Activated T-helper 17 cell treated with anti-CD3 and anti-CD28 coated beads, Interleukin-2, amount 50 U/mL, for 72 hours (primary cell): ENCODE results near the gene CARNS1. TPM values are rescaled to one million over a fixed set of nuclear protein-coding genes. Genes with fewer than 3 reads are reported as not detected.

ENCODE experiments used
- ATAC-seq: fragments of 150-1000 bp; cut with Tn5 transposase; replicated peaks from 2 replicates; pipeline ENCODE4 v1.10.0; 2021; ENCODE audit warnings: mild to moderate bottlenecking, moderate library complexity
- H3K27ac Mint-ChIP-seq: one replicate; pipeline ENCODE4 v1.8.0; 2022; ENCODE audit warnings: mixed read lengths
- H3K27me3 Mint-ChIP-seq: one replicate; pipeline ENCODE4 v1.8.0; 2022; ENCODE audit warnings: mixed read lengths
- H3K36me3 Mint-ChIP-seq: one replicate; pipeline ENCODE4 v1.8.0; 2022; ENCODE audit warnings: low read depth, mild to moderate bottlenecking, mixed read lengths
- H3K4me1 Mint-ChIP-seq: one replicate; pipeline ENCODE4 v1.8.0; 2022; ENCODE audit warnings: mixed read lengths
- H3K4me3 Mint-ChIP-seq: one replicate; pipeline ENCODE4 v1.8.0; 2022; ENCODE audit warnings: mild to moderate bottlenecking, mixed read lengths
- H3K9me3 Mint-ChIP-seq: one replicate; pipeline ENCODE4 v1.8.0; 2022; ENCODE audit warnings: mixed read lengths
- total RNA-seq, 2 donors: library from RNA; stranded (reverse); gene quantifications; one replicate each; pipeline ENCODE4 v1.2.3, GENCODE V29; 2022

The CARNS1 gene
- total RNA-seq, 2 donors from 2014 or later = 2.0 to 10.6 TPM

DNA sequence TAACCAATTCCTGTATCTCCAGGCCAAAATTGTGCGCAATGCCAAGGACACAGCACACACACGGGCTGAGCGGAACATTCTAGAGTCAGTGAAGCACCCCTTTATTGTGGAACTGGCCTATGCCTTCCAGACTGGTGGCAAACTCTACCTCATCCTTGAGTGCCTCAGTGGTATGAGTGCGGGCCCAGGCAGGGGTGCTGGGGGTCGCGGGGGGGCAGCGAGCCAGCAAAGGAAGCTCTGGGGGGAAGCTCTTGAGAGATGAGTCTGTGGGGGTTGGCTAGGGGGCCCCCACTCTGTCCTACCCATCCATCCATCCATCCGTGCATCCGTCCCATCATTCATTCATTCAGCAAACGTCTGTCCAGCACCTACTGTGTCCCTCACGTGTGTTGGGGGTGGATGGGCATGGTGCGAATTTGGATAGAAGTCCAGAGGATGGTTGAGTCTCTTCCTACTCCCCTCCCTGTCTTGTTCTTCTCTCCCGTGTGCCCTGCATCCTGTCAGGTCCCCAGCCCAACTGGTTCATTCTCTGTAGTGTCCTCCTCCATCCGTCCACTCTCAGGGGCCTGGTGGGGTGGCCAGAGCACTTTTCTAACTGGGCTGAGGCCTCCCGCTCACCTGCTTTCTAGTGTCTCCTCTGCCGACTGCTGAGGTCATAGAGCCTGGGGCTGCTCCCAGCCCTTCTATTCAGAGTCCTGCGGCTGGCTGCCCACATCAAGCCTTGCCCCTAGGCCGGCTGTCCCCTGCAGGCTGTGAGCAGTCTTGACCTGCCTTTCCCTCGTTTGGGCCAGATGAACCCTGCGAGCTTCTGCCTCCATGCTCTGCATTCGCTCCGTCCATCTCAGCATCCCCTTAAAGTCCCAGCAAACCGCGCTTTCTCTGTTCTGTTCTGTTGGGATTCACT is 16.1 kb downstream of the CARNS1 start:
- ATAC-seq = no peak
- Mint-ChIP-seq H3K27me3 (no peaks in the 10 kb centered on the region), H3K4me1 (peaks cover 7% of the 10 kb centered on the region), H3K36me3 (peaks cover 83% of the 10 kb centered on the region), H3K27ac (peak overlapping the region; percentile 84), H3K4me3 (peak overlapping the region; percentile 39), H3K9me3 (no peaks in the 10 kb centered on the region)

DNA sequence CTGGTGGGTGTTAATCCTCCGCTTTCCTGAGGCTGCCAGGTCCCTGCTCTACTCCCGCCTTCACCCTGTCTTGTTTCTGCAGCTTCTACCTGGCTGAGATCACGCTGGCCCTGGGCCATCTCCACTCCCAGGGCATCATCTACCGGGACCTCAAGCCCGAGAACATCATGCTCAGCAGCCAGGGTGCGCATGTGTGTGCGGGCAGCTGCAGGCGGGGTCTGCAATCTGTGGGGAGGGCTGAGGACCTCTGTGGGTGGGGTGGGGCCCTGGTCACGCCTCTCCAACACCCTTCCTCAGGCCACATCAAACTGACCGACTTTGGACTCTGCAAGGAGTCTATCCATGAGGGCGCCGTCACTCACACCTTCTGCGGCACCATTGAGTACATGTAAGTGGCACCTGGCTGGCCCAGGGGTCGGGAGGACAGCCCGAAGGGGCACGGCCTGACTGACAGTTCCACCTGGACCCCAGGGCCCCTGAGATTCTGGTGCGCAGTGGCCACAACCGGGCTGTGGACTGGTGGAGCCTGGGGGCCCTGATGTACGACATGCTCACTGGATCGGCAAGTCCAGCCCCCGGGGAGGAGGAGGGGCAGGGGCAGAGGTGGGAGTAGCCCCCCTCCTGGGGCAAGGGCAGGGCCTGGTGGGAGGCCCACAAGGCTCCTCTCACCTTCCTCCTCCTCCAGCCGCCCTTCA is 17.3 kb downstream of the CARNS1 start:
- no peaks in the 10 kb centered on the region for H3K9me3 Mint-ChIP-seq
- no peaks in the 10 kb centered on the region for H3K27me3 Mint-ChIP-seq
- H3K27ac Mint-ChIP-seq = peak overlapping the region; percentile 84
- no peak for ATAC-seq
- peaks cover 90% of the 10 kb centered on the region for H3K36me3 Mint-ChIP-seq
- peak overlapping the region; percentile 95 for H3K4me3 Mint-ChIP-seq
- H3K4me1 Mint-ChIP-seq = peaks cover 7% of the 10 kb centered on the region

DNA sequence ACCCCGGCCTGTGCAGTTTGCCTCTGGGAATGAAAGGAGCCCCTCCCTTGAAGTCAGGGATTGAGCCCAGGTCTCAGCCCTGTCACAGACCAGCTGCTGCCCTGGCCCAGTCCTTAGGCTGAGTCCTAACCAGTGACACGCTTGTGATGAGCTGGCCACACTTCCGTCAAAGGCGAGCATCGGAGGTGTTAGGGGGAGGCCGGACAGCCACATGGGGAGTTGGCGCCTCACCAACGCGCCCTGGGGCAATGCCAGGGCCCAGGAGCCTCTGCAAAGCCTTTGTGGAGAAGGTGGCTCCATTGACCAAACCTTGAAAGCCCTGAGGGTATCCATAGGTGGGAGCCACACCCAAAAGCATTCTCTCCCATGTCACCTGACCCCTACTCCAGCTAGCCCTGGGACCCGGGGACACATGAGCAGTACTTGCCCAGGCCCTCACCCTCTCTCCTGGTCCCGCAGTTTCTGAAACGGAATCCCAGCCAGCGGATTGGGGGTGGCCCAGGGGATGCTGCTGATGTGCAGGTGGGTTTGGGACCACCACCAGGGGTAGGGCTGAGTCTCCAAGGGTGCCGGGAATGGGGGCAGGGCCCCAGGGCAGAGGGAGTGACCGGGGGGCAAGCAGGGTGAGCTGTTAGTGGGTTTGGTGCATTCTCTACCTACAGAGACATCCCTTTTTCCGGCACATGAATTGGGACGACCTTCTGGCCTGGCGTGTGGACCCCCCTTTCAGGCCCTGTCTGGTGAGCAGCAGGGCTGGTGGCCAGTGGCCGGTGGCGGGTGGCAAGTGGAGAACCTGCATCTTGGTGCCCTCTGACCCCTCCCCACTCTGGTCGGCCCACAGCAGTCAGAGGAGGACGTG is 18.3 kb downstream of the CARNS1 start:
- no peaks in the 10 kb centered on the region for H3K9me3 Mint-ChIP-seq
- H3K4me1 Mint-ChIP-seq = peaks cover 7% of the 10 kb centered on the region
- peak; percentile 13 for ATAC-seq

DNA sequence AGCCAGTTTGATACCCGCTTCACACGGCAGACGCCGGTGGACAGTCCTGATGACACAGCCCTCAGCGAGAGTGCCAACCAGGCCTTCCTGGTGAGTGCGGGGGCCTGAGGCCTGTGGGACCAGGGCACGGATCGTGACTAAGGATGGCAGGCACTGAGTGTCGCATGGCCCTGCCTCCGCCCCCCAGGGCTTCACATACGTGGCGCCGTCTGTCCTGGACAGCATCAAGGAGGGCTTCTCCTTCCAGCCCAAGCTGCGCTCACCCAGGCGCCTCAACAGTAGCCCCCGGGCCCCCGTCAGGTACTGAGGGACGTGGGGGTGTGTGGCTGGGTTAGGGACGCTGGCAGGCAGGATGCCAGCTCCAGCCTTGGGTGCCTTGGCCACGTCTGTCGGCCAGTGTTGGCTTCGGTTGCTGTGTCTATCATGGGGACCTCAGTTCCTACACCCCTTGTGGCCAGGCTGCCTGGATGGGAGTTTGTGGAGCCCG is 19.0 kb downstream of the CARNS1 start:
- peak overlapping the region; percentile 95 for H3K4me3 Mint-ChIP-seq
- H3K27ac Mint-ChIP-seq = peak overlapping the region; percentile 66
- no peaks in the 10 kb centered on the region for H3K27me3 Mint-ChIP-seq
- ATAC-seq = peak; percentile 33
- no peaks in the 10 kb centered on the region for H3K9me3 Mint-ChIP-seq
- H3K4me1 Mint-ChIP-seq = peaks cover 7% of the 10 kb centered on the region
- peaks cover 95% of the 10 kb centered on the region for H3K36me3 Mint-ChIP-seq

More for the DNA sequence above, 18.3 kb downstream of the CARNS1 start:
- Mint-ChIP-seq H3K4me3 (peak overlapping the region; percentile 95), H3K27ac (peak overlapping the region; percentile 66), H3K36me3 (peaks cover 90% of the 10 kb centered on the region), H3K27me3 (no peaks in the 10 kb centered on the region)

DNA sequence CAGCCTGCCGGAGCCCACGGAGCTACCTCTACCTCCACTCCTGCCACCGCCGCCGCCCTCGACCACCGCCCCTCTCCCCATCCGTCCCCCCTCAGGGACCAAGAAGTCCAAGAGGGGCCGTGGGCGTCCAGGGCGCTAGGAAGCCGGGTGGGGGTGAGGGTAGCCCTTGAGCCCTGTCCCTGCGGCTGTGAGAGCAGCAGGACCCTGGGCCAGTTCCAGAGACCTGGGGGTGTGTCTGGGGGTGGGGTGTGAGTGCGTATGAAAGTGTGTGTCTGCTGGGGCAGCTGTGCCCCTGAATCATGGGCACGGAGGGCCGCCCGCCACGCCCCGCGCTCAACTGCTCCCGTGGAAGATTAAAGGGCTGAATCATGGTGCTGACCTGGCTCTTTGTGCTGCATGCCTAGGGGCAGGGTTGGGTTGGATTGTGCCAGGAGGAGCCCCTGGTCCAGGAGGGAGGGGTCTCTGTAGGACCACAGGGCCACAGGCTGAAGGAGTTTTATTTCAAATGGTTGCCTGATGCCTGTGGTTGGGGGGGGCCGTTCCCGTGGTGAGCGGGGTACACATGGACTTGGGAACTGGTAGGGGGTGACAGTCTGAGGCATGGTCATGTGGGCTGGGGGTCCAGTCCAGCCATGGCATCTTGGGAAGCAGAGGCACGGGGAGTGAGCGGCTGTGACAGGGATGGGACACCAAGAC is 19.7 kb downstream of the CARNS1 start:
- Mint-ChIP-seq H3K27me3 (no peaks in the 10 kb centered on the region), H3K4me3 (peak overlapping the region; percentile 95), H3K36me3 (peaks cover 98% of the 10 kb centered on the region), H3K27ac (peak overlapping the region; percentile 87), H3K4me1 (peaks cover 7% of the 10 kb centered on the region), H3K9me3 (no peaks in the 10 kb centered on the region)
- no peak for ATAC-seq

DNA sequence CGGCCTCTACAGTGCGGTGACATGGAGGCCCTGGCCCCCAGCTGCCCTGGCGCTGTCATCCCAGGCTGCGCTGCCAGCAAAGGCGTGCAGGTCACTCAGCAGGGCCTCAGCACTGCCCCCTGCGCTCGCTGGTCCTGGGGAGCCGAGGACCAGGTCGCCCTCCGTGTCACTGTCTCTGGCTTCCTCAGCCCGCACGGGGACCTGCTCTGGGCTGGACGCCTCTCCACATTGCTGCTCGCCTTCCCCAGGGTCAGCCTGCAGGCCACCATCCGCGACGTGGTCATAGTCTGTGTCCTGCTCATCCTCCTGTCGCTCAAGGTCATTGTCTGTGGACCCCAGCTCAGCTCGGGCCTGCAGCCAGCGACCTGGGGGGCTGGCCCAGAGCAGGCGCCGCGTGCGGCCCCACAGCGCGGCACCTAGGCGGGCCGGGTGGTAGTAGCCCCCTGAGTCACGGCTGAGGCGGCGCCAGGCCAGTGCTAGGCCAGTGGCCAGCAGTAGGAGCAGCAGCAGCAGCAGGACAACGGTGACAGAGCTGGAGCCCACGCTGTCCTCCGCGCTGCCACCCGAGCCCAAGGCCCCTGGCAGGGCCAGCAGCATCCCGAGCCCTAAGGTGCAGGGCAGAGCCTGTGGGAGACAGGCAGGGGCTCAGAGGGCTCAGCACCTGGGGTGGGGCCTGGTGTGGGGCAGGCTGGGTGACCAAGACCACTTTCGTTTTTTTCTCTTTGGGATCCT is 20.4 kb downstream of the CARNS1 start:
- peaks cover 94% of the 10 kb centered on the region for H3K36me3 Mint-ChIP-seq
- no peaks in the 10 kb centered on the region for H3K27me3 Mint-ChIP-seq
- H3K4me3 Mint-ChIP-seq = peak overlapping the region; percentile 95
- ATAC-seq = peak; percentile 1
- peak overlapping the region; percentile 92 for H3K27ac Mint-ChIP-seq
- no peaks in the 10 kb centered on the region for H3K9me3 Mint-ChIP-seq
- peaks cover 12% of the 10 kb centered on the region for H3K4me1 Mint-ChIP-seq

DNA sequence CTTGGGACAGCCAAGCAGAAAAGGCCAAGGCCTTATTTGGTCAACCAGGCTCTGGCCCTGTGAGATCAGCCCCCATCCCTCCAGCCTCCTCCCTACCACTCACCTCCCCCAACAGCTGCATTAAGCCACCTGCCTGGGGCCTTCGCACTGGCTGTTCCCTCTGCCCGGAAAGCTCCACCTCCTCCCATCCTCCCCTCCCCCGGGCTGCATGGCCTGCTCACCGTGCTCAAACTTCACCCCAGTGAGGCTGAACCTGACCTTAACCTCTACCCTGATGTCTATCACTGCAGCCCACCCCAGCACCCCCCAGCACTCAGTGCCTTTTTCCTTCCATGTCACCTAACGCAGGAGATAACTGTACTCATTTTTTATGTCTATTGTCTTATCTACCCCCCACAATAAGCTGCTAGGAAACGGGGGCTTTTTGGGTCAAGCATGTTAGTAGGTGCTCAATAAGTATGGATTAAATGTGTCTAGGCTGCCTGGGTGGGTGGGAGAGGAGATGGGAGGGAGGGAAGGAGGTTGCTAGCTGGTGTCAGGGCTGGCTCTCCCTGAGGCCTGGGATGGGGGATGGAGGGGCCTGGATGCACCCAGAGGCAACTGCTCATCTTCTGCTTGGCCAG is 21.1 kb downstream of the CARNS1 start:
- Mint-ChIP-seq H3K4me1 (peaks cover 12% of the 10 kb centered on the region), H3K36me3 (peaks cover 88% of the 10 kb centered on the region), H3K9me3 (no peaks in the 10 kb centered on the region), H3K27ac (peak overlapping the region; percentile 92), H3K27me3 (no peaks in the 10 kb centered on the region), H3K4me3 (peak overlapping the region; percentile 95)
- ATAC-seq = peak; percentile 54

DNA sequence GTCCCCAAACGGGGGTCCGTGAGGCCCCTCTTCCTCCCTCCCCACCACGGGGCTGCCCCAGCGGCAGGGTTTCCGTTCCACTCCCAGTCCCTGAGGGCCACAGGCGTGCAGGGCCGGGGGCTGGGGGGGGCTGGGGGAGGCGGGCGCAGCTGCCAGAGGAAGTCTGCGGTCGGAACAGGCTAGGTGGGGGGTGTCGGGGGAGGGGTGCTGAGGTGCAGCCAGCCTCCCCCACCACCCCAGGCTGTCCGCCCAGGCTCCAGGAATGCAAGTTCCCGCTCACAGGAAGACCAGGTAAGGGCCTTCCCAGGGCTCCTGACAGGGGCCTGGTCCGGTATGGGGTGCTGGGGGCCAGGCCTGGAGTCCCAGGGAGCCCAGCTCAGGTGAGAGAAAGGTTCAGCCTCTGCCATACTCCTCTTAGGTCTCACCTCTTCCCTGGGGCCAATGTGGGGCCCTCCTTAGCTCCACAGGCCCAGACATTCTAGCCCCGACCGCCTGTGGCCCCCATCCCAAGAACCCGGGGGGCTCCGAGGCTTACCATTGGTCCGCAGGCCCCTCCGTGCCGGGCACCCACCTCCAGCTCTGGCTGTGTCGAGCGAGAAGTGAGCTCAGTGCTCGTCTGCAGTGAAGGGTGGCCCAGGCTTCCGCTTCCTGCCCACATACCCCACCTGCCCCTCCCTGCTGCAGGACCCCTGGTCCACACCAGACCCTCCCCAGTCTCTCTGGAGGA is 21.8 kb downstream of the CARNS1 start, which contains the start of gene PTPRCAP:
PTPRCAP (minus strand) TSS at position 601 of the 727 bp plus-strand sequence; CDS start at position 538, 63 bp downstream.
- Mint-ChIP-seq H3K27me3 (no peaks in the 10 kb centered on the region), H3K9me3 (no peaks in the 10 kb centered on the region), H3K27ac (peak within 1 kb of the TSS; percentile 92), H3K4me3 (peak within 1 kb of the TSS; percentile 95), H3K36me3 (peaks cover 81% of the 10 kb centered on the region), H3K4me1 (peaks cover 6% of the 10 kb centered on the region)
- ATAC-seq = peak; percentile 9

DNA sequence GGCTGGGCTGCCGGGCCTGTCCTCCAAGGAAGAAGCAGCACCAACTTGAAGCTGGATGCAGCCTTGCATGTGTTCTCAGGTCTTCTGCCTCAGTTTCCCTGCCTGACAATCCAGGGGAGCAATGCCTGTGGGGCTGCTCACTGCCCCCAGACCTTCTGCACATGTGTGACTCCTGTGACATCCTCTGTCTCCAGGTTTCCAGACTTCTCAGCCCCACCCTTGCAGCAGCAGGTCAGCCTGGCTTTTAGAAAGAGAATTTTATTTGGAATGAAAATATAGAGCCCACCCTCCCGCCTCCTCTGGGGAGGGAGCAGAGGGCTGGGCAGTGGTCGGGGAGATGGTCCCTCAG is 22.3 kb downstream of the CARNS1 start:
- H3K9me3 Mint-ChIP-seq = no peaks in the 10 kb centered on the region
- H3K36me3 Mint-ChIP-seq = peaks cover 76% of the 10 kb centered on the region
- ATAC-seq = no peak
- H3K4me1 Mint-ChIP-seq = peaks cover 5% of the 10 kb centered on the region
- peak overlapping the region; percentile 92 for H3K27ac Mint-ChIP-seq
- peak overlapping the region; percentile 95 for H3K4me3 Mint-ChIP-seq
- no peaks in the 10 kb centered on the region for H3K27me3 Mint-ChIP-seq

DNA sequence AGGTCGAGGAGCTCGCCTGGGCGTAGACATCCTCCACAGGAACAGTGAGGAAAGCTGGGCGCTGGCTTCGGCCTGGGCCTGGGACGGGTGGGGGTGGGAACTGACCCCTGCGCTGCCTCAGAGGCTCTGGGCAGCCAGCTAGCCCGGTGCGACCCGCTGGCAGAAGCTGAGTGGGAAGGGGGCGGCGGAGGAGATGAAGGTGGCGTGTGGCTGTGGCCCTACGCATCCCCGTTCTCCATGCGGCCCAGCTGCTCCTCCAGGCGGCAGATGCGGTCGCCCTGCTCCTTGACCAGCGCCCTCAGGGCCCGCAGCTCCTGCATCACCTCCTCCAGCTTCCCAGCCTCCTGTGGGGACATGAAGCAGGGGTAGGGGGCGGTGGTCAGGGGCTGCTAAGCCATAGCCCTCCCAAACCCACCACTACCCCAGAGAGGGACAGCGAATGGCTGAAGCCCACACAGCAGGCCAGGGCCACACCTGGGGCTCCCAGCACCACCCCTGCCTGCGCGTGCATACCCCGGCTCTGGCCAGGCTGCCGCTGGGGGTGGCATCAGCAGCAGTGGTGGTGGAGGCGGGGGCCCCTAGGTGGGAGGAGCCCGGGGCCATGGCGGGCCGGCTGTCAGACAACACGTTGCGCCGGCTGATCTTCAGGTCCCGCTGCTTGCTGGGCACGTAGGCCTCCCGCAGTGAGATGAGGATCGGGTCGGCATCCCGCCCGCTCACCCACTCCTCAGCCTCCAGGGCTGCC is 22.9 kb downstream of the CARNS1 start:
- Mint-ChIP-seq H3K9me3 (no peaks in the 10 kb centered on the region), H3K4me1 (peaks cover 5% of the 10 kb centered on the region), H3K4me3 (peak overlapping the region; percentile 95), H3K27ac (peak overlapping the region; percentile 92), H3K36me3 (peaks cover 70% of the 10 kb centered on the region), H3K27me3 (no peaks in the 10 kb centered on the region)
- ATAC-seq = peak; percentile 59

DNA sequence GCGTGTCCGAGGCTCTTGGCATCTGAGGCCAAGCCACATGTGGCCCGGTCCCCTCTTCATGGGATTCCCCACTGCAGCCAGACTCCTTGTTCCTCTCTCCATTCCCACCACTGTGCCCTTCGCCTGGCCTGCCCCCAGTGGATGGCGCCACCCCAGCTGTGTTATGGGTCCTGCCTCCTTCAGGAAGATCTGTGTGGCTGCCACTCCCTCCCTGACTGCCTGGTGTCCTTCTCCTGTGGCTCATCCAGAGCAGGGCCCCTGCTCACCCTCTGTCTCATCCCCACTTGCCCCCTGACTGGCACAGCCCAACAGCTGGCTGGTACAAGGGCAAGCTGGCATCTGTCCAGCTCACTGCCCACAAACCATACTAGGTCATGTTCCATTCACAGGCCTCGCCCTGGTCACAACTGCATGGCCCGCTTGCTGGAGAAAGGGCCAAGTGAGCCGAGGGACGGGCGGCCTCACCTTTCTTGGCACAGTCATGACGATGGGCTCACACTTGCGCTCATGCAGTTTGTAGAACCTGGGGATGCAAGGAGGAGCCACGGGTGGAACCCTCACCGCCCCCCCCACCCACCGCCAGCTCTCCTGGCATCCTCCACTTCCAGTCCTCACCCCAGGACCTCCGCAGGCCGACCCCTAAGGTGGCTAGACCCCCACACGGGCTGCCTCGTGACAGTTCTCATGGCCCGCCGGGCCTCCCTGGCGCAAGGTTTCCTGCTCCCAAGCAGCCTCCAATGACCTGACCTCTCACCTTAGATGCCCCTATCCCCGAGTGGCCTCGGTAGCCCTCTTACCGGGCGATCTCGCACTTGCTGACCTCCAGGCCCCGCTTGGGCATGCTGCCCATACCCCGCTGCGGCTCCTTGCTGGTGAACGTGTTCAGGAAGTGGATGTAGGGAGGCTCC is 24.1 kb downstream of the CARNS1 start:
- H3K4me3 Mint-ChIP-seq = peak overlapping the region; percentile 95
- peaks cover 60% of the 10 kb centered on the region for H3K36me3 Mint-ChIP-seq
- peak; percentile 22 for ATAC-seq
- no peaks in the 10 kb centered on the region for H3K27me3 Mint-ChIP-seq
- peaks cover 5% of the 10 kb centered on the region for H3K4me1 Mint-ChIP-seq
- peak overlapping the region; percentile 92 for H3K27ac Mint-ChIP-seq
- no peaks in the 10 kb centered on the region for H3K9me3 Mint-ChIP-seq
